Loucy (cell line): ENCODE measurements around the gene ARHGAP25.

Source experiments
- H2AFZ ChIP-seq: fragments of 200-600 bp; sonication (generic); 2 replicates; pipeline ENCODE4 v1.6.0; 2016; ENCODE audit warnings: antibody characterized with exemption, mild to moderate bottlenecking, low read length, moderate library complexity
- H3F3A ChIP-seq: fragments of 200-600 bp; 2 replicates; pipeline ENCODE4 v1.6.0; 2016; ENCODE audit warnings: antibody characterized with exemption, low read depth, mild to moderate bottlenecking
- H3K27me3 ChIP-seq: fragments of 200-600 bp; sonication (generic); 2 replicates; pipeline ENCODE4 v1.6.1; 2014; ENCODE audit warnings: low read length, mild to moderate bottlenecking; ENCODE audit not compliant: insufficient read depth, poor library complexity, severe bottlenecking
- H3K36me3 ChIP-seq: fragments of 200-600 bp; sonication (generic); 2 replicates; pipeline ENCODE4 v1.6.1; 2016; ENCODE audit warnings: low read length; ENCODE audit not compliant: insufficient read depth
- H3K4me1 ChIP-seq: fragments of 200-600 bp; sonication (generic); 2 replicates; pipeline ENCODE4 v1.5.1; 2014; ENCODE audit warnings: low read length, mild to moderate bottlenecking; ENCODE audit not compliant: insufficient read depth, poor library complexity, severe bottlenecking
- H3K4me2 ChIP-seq: fragments of 200-600 bp; sonication (generic); 2 replicates; pipeline ENCODE4 v1.6.0; 2014; ENCODE audit warnings: antibody characterized with exemption, low read length, low read depth, mild to moderate bottlenecking; ENCODE audit not compliant: poor library complexity, severe bottlenecking
- H3K4me3 ChIP-seq: fragments of 200-600 bp; sonication (generic); 2 replicates; pipeline ENCODE4 v1.5.1; 2014; ENCODE audit warnings: low read length, mild to moderate bottlenecking, mixed read lengths; ENCODE audit not compliant: poor library complexity, severe bottlenecking
- H3K79me2 ChIP-seq: fragments of 200-600 bp; sonication (generic); 2 replicates; pipeline ENCODE4 v1.6.1; 2014; ENCODE audit warnings: low read length; ENCODE audit not compliant: insufficient read depth
- H3K9ac ChIP-seq: fragments of 200-600 bp; sonication (generic); 2 replicates; pipeline ENCODE4 v1.6.0; 2014; ENCODE audit warnings: mild to moderate bottlenecking, low read depth, low read length, moderate library complexity; ENCODE audit not compliant: poor library complexity, severe bottlenecking
- H3K9me2 ChIP-seq: fragments of 200-600 bp; sonication (generic); replicated peaks from 2 replicates; pipeline ENCODE4 v1.6.1; 2016; ENCODE audit warnings: low read depth, low read length, mixed read lengths
- H3K9me3 ChIP-seq: fragments of 200-600 bp; sonication (generic); 2 replicates; pipeline ENCODE4 v1.6.1; 2014; ENCODE audit warnings: mild to moderate bottlenecking, antibody characterized with exemption, low read length, low read depth; ENCODE audit not compliant: insufficient read depth
- H4K20me1 ChIP-seq: fragments of 200-600 bp; sonication (generic); 2 replicates; pipeline ENCODE4 v1.6.0; 2014; ENCODE audit warnings: antibody characterized with exemption, low read length, mild to moderate bottlenecking; ENCODE audit not compliant: insufficient read depth, poor library complexity, severe bottlenecking
- EZH2phosphoT487 ChIP-seq: fragments of 200-600 bp; IDR thresholded peaks from 2 replicates; pipeline ENCODE4 v1.6.1; 2018; ENCODE audit warnings: antibody characterized with exemption, mild to moderate bottlenecking, moderate library complexity, borderline replicate concordance
- TF ChIP-seq, protein P1 (sequence below): fragments of 200-600 bp; sonication (generic); conservative IDR thresholded peaks from 2 replicates; pipeline ENCODE4 v1.5.1; 2014; ENCODE audit warnings: mild to moderate bottlenecking, antibody characterized with exemption, low read length

The ARHGAP25 gene

GRCh38 chr2:68762665-68763064 lies 28.1 kb downstream of the ARHGAP25 start:
- Histone ChIP-seq H3K79me2 (peaks cover 35% of the 10 kb centered on the region), H4K20me1 (no peaks in the 10 kb centered on the region), H3K27me3 (no peaks in the 10 kb centered on the region), H3K4me1 (peaks cover 81% of the 10 kb centered on the region), H3K36me3 (no peaks in the 10 kb centered on the region; the same call in 1 of the 2 replicates), H3K4me3 (peak overlapping the region; percentile 29), H3K9me2 (no peaks in the 10 kb centered on the region), H3K9me3 (no peaks in the 10 kb centered on the region; the same call in 1 of the 2 replicates), H3K4me2 (peak overlapping the region; percentile 51), H2AFZ (no peak overlapping the region), H3F3A (peaks cover 7% of the 10 kb centered on the region; the same call in 1 of the 2 replicates), H3K9ac (peak overlapping the region; percentile 44)
- no peak for TF ChIP-seq EZH2phosphoT487
- TF ChIP-seq, protein P1, sequence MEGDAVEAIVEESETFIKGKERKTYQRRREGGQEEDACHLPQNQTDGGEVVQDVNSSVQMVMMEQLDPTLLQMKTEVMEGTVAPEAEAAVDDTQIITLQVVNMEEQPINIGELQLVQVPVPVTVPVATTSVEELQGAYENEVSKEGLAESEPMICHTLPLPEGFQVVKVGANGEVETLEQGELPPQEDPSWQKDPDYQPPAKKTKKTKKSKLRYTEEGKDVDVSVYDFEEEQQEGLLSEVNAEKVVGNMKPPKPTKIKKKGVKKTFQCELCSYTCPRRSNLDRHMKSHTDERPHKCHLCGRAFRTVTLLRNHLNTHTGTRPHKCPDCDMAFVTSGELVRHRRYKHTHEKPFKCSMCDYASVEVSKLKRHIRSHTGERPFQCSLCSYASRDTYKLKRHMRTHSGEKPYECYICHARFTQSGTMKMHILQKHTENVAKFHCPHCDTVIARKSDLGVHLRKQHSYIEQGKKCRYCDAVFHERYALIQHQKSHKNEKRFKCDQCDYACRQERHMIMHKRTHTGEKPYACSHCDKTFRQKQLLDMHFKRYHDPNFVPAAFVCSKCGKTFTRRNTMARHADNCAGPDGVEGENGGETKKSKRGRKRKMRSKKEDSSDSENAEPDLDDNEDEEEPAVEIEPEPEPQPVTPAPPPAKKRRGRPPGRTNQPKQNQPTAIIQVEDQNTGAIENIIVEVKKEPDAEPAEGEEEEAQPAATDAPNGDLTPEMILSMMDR, result no peak

DNA sequence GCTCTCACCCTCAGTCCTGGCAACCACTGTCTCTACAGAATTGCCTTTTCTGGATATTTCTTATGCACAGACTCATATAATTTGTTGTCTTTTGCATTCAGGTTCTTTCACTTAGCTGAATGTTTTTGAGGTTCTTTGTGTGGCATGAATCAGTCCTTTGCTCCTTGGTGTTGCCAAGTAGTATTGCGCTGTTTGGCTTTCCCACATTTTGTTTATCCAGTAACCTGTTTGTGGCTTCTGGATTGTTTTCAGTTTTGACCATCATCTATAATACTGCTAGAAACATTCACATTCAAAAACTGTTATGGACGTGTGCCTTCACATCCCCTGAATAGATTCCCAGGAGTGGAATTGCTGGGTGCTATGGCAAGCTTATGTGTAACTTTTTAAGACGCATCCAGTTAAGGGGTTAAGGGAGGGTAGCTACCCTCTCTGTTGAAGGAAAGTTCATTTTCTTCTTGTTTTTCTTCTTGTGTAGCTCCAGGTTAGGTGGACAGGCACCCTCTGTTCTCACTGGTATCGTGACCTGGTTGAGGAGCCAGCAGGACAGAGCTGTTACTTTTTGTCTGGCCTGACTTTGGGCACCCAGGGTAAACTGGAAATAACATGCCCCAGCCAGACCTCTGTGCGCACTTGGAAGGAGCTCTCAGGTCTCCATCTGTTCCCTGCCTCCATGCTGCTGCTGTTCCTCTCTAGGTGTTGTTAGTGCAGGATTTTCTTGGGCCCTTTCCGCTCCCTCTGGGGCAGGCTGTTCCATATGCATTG lies 29.6 kb downstream of the ARHGAP25 start:
- peaks cover 7% of the 10 kb centered on the region; the same call in 1 of the 2 replicates for H3F3A ChIP-seq
- H3K36me3 ChIP-seq, result no peaks in the 10 kb centered on the region
- no peak for TF ChIP-seq EZH2phosphoT487
- TF ChIP-seq, protein P1, result no peak
- no peaks in the 10 kb centered on the region for H3K9me2 ChIP-seq
- H4K20me1 ChIP-seq, result no peaks in the 10 kb centered on the region
- no peaks in the 10 kb centered on the region for H3K9me3 ChIP-seq
- peak overlapping the region; percentile 61 for H3K4me3 ChIP-seq
- peak overlapping the region; percentile 58 for H3K9ac ChIP-seq
- H2AFZ ChIP-seq, result no peak overlapping the region; the same call in 1 of the 2 replicates
- H3K27me3 ChIP-seq, result no peaks in the 10 kb centered on the region
- peaks cover 84% of the 10 kb centered on the region for H3K4me1 ChIP-seq
- peaks cover 48% of the 10 kb centered on the region for H3K79me2 ChIP-seq
- H3K4me2 ChIP-seq, result peak overlapping the region; percentile 81

GRCh38 chr2:68764806-68765311 lies 30.2 kb downstream of the ARHGAP25 start:
- no peak overlapping the region; the same call in 1 of the 2 replicates for H2AFZ ChIP-seq
- no peaks in the 10 kb centered on the region for H3K36me3 ChIP-seq
- peaks cover 7% of the 10 kb centered on the region; the same call in 1 of the 2 replicates for H3F3A ChIP-seq
- peaks cover 84% of the 10 kb centered on the region for H3K4me1 ChIP-seq
- H4K20me1 ChIP-seq, result no peaks in the 10 kb centered on the region
- H3K9me2 ChIP-seq, result no peaks in the 10 kb centered on the region
- no peaks in the 10 kb centered on the region for H3K9me3 ChIP-seq
- H3K4me2 ChIP-seq, result peak overlapping the region; percentile 81
- H3K9ac ChIP-seq, result peak overlapping the region; percentile 58
- TF ChIP-seq EZH2phosphoT487, result no peak
- TF ChIP-seq, protein P1, result no peak
- H3K4me3 ChIP-seq, result peak overlapping the region; percentile 61
- H3K27me3 ChIP-seq, result no peaks in the 10 kb centered on the region
- H3K79me2 ChIP-seq, result peaks cover 54% of the 10 kb centered on the region
